HEK293 (cell line): ENCODE data around the gene ACACB.

Source experiments
- CTCF ChIA-PET: fragments of 350-600 bp; formaldehyde crosslinking; extraction: SDS; loops from one replicate; lab custom pipeline; 2021; ENCODE audit warnings: antibody characterized with exemption; lab: Yijun Ruan, JAX
- POLR2A ChIA-PET: fragments of 300-600 bp; formaldehyde crosslinking; extraction: SDS; loops from one replicate; lab custom pipeline; 2020; ENCODE audit warnings: antibody characterized with exemption, inconsistent platforms; lab: Yijun Ruan, JAX
- H3K27ac ChIP-seq: fragments of 200-500 bp; sonication (Bioruptor generic); 2 replicates; pipeline ENCODE4 v1.5.1; 2014; ENCODE audit warnings: low read depth, low read length, control low read depth, inconsistent platforms; ENCODE audit errors: extremely low read depth
- H3K36me3 ChIP-seq, 2 experiments: fragments of 200-500 bp in 1 of 2; sonication (Bioruptor generic) in 1 of 2; 1 replicate in 1 of 2; 2 replicates in 1 of 2; pipeline ENCODE4 v1.5.1; 2014 to 2017; ENCODE audit warnings: inconsistent platforms in 2 of 2, low read length in 2 of 2; ENCODE audit not compliant: control insufficient read depth in 2 of 2, insufficient read depth in 1 of 2
- H3K4me1 ChIP-seq: fragments of 200-500 bp; sonication (Bioruptor generic); 2 replicates; pipeline ENCODE4 v1.5.1; 2014; ENCODE audit warnings: mild to moderate bottlenecking, low read length, inconsistent platforms; ENCODE audit not compliant: control insufficient read depth, insufficient read depth
- H3K4me3 ChIP-seq: 2 replicates; pipeline ENCODE4 v1.5.1; 2011; ENCODE audit warnings: low read depth, mild to moderate bottlenecking, control low read depth, low read length, moderate library complexity
- H3K9me3 ChIP-seq: fragments of 200-500 bp; sonication (Bioruptor generic); 2 replicates; pipeline ENCODE4 v1.5.1; 2014; ENCODE audit warnings: low read depth, low read length, inconsistent platforms; ENCODE audit not compliant: control insufficient read depth, insufficient read depth
- GLIS1 ChIP-seq: fragments of 450-650 bp; formaldehyde crosslinking; IDR thresholded peaks from 2 replicates; pipeline ENCODE4 v1.5.1; 2016; ENCODE audit warnings: missing biosample characterization, missing genetic modification characterization
- ZBTB11 ChIP-seq: fragments of 450-650 bp; formaldehyde crosslinking; conservative IDR thresholded peaks from 2 replicates; pipeline ENCODE4 v1.5.1; 2016; ENCODE audit warnings: low read depth, missing biosample characterization, missing genetic modification characterization
- ZEB2 ChIP-seq: fragments of 450-650 bp; formaldehyde crosslinking; IDR thresholded peaks from 2 replicates; pipeline ENCODE4 v1.5.1; 2016; ENCODE audit warnings: missing biosample characterization, missing genetic modification characterization
- ZNF211 ChIP-seq: fragments of 450-650 bp; formaldehyde crosslinking; IDR thresholded peaks from 2 replicates; pipeline ENCODE4 v1.5.1; 2016; ENCODE audit warnings: low read depth, missing biosample characterization, missing genetic modification characterization
- ZNF354C ChIP-seq: fragments of 450-650 bp; formaldehyde crosslinking; IDR thresholded peaks from 2 replicates; pipeline ENCODE4 v1.5.1; 2016; ENCODE audit warnings: missing biosample characterization, missing genetic modification characterization, low read depth, borderline replicate concordance
- ZNF518A ChIP-seq: fragments of 450-650 bp; formaldehyde crosslinking; conservative IDR thresholded peaks from 2 replicates; pipeline ENCODE4 v1.5.1; 2016; ENCODE audit warnings: low read depth, missing biosample characterization, missing genetic modification characterization
- ZNF571 ChIP-seq: fragments of 450-650 bp; formaldehyde crosslinking; IDR thresholded peaks from 2 replicates; pipeline ENCODE4 v1.5.0; 2017; ENCODE audit warnings: missing biosample characterization, missing genetic modification characterization
- ZNF639 ChIP-seq: fragments of 450-650 bp; formaldehyde crosslinking; IDR thresholded peaks from 2 replicates; pipeline ENCODE4 v1.5.1; 2016; ENCODE audit warnings: missing biosample characterization, missing genetic modification characterization
- ZNF664 ChIP-seq: fragments of 450-650 bp; formaldehyde crosslinking; IDR thresholded peaks from 2 replicates; pipeline ENCODE4 v1.5.1; 2016; ENCODE audit warnings: missing biosample characterization, missing genetic modification characterization
- TF ChIP-seq, protein P1 (sequence below): fragments of 450-650 bp; formaldehyde crosslinking; IDR thresholded peaks from 2 replicates; pipeline ENCODE4 v1.5.1; 2016; ENCODE audit warnings: missing biosample characterization, missing genetic modification characterization
- TF ChIP-seq, protein P2 (sequence below): fragments of 450-650 bp; formaldehyde crosslinking; IDR thresholded peaks from 2 replicates; pipeline ENCODE4 v1.5.1; 2017; ENCODE audit warnings: missing biosample characterization, missing genetic modification characterization

The ACACB gene

GRCh38 chr12:109082751-109083150 is 33.6 kb upstream of the ACACB start (continued):
- TF ChIP-seq, protein P1, sequence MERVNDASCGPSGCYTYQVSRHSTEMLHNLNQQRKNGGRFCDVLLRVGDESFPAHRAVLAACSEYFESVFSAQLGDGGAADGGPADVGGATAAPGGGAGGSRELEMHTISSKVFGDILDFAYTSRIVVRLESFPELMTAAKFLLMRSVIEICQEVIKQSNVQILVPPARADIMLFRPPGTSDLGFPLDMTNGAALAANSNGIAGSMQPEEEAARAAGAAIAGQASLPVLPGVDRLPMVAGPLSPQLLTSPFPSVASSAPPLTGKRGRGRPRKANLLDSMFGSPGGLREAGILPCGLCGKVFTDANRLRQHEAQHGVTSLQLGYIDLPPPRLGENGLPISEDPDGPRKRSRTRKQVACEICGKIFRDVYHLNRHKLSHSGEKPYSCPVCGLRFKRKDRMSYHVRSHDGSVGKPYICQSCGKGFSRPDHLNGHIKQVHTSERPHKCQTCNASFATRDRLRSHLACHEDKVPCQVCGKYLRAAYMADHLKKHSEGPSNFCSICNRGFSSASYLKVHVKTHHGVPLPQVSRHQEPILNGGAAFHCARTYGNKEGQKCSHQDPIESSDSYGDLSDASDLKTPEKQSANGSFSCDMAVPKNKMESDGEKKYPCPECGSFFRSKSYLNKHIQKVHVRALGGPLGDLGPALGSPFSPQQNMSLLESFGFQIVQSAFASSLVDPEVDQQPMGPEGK (tag by site-specific recombination): no peak
- TF ChIP-seq GLIS1 (tag by site-specific recombination) (no peak), ZNF664 (no peak)

GRCh38 chr12:109084425-109084824 is 32.0 kb upstream of the ACACB start:
- TF ChIP-seq ZNF518A (tag by site-specific recombination): no peak
- H3K4me3 ChIP-seq: no peak overlapping the region
- POLR2A ChIA-PET: no interaction called here
- H3K36me3 ChIP-seq: peaks cover 22 to 93% of the 10 kb centered on the region in 2 experiments
- no peak overlapping the region for H3K27ac ChIP-seq
- CTCF ChIA-PET: interaction anchor here (0.7 to 1.4 kb wide), 2 partner anchors 9 to 131 kb away, joined by 3 to 10 read pairs; partner anchors contain the start of gene ALKBH2
- no peaks in the 10 kb centered on the region for H3K9me3 ChIP-seq
- H3K4me1 ChIP-seq: no peaks in the 10 kb centered on the region

DNA sequence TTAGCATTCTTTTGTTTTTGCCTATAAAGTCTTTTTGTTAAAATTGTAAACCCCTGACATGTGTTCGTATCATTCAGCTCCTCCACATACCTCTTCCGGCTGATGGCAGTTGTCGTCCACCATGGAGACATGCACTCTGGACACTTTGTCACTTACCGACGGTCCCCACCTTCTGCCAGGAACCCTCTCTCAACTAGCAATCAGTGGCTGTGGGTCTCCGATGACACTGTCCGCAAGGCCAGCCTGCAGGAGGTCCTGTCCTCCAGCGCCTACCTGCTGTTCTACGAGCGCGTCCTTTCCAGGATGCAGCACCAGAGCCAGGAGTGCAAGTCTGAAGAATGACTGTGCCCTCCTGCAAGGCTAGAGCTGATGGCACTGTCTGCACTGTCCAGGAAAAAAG is 30.8 kb upstream of the ACACB start:
- no peak overlapping the region for H3K27ac ChIP-seq
- peaks cover 25 to 96% of the 10 kb centered on the region in 2 experiments for H3K36me3 ChIP-seq
- ChIA-PET POLR2A (no interaction called here), CTCF (interaction anchor here (1.4 kb wide), 1 partner anchor 8 kb away, joined by 10 read pairs; the partner anchor contains the start of gene ALKBH2)
- H3K4me1 ChIP-seq: no peaks in the 10 kb centered on the region
- H3K9me3 ChIP-seq: no peaks in the 10 kb centered on the region
- no peak overlapping the region for H3K4me3 ChIP-seq
- no peak for TF ChIP-seq ZBTB11 (tag by site-specific recombination)
- no peak for TF ChIP-seq ZNF354C
- TF ChIP-seq ZNF639 (tag by site-specific recombination): no peak
- no peak for TF ChIP-seq ZEB2 (tag by site-specific recombination)
- no peak for TF ChIP-seq ZNF211 (tag by site-specific recombination)
- no peak for TF ChIP-seq ZNF571 (tag by site-specific recombination)
- TF ChIP-seq, protein P2, sequence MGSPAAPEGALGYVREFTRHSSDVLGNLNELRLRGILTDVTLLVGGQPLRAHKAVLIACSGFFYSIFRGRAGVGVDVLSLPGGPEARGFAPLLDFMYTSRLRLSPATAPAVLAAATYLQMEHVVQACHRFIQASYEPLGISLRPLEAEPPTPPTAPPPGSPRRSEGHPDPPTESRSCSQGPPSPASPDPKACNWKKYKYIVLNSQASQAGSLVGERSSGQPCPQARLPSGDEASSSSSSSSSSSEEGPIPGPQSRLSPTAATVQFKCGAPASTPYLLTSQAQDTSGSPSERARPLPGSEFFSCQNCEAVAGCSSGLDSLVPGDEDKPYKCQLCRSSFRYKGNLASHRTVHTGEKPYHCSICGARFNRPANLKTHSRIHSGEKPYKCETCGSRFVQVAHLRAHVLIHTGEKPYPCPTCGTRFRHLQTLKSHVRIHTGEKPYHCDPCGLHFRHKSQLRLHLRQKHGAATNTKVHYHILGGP (tag by site-specific recombination): no peak
